HG03442 (cell line): ENCODE data around the gene GOLGA7B.

Source experiments
- ATAC-seq: cut with Tn5 transposase; IDR thresholded peaks from one replicate; pipeline ENCODE4 v1.9.1; 2021; ENCODE audit warnings: mild to moderate bottlenecking, moderate library complexity; ENCODE audit not compliant: unreplicated experiment

GOLGA7B gene

GRCh38 chr10:97866524-97867219 is 17.0 kb downstream of the GOLGA7B start:
- ATAC-seq: no peak

GRCh38 chr10:97867220-97867800 is 17.7 kb downstream of the GOLGA7B start:
- ATAC-seq: no peak

GRCh38 chr10:97868134-97868685 is 18.6 kb downstream of the GOLGA7B start:
- ATAC-seq: no peak

- ATAC-seq: peak; percentile 97
Observed at GRCh38 chr10:97869091-97870042, 19.7 kb downstream of the GOLGA7B start.

GRCh38 chr10:97870990-97871389 is 21.3 kb downstream of the GOLGA7B start:
- no peak for ATAC-seq

GRCh38 chr10:97873569-97873968 is 23.9 kb downstream of the GOLGA7B start:
- no peak for ATAC-seq

GRCh38 chr10:97874332-97874731 is 24.7 kb downstream of the GOLGA7B start:
- ATAC-seq: no peak

GRCh38 chr10:97875391-97875790 is 25.7 kb downstream of the GOLGA7B start:
- no peak for ATAC-seq

GRCh38 chr10:97876402-97876801 is 26.8 kb downstream of the GOLGA7B start:
- ATAC-seq: no peak

- no peak for ATAC-seq
Observed at GRCh38 chr10:97879241-97879640, 29.6 kb downstream of the GOLGA7B start.

- no peak for ATAC-seq
Observed at GRCh38 chr10:97880109-97880508, 30.5 kb downstream of the GOLGA7B start.

- ATAC-seq: peak; percentile 52
Observed at GRCh38 chr10:97882142-97883091, 32.8 kb downstream of the GOLGA7B start.

- peak; percentile 9 for ATAC-seq
Observed at GRCh38 chr10:97883092-97883485, 33.4 kb downstream of the GOLGA7B start.

- ATAC-seq: no peak
Observed at GRCh38 chr10:97886286-97886685, 36.6 kb downstream of the GOLGA7B start.

GRCh38 chr10:97887399-97887798 is 37.8 kb downstream of the GOLGA7B start:
- ATAC-seq: no peak

- ATAC-seq: no peak
Observed at GRCh38 chr10:97888134-97888533, 38.5 kb downstream of the GOLGA7B start.

- ATAC-seq: no peak
Observed at GRCh38 chr10:97888641-97889262, 39.1 kb downstream of the GOLGA7B start.

- ATAC-seq: no peak
Observed at GRCh38 chr10:97889461-97890265, 40.0 kb downstream of the GOLGA7B start.
